DLD1 (cell line): ENCODE measurements around the gene B3GALT2.

ENCODE experiments used
- in situ Hi-C: cut with HindIII; loops from 2 replicates; pipeline ENCODE4 v1.10.0; 2017; ENCODE audit warnings: low sequenced_read_pairs

The B3GALT2 gene

GRCh38 chr1:193183019-193183627 lies 3.3 kb downstream of the B3GALT2 start:
- in situ Hi-C loops, result no loop called here

GRCh38 chr1:193181985-193182384 lies 4.4 kb downstream of the B3GALT2 start:
- in situ Hi-C loops, result no loop called here

GRCh38 chr1:193181536-193181935 lies 4.9 kb downstream of the B3GALT2 start:
- in situ Hi-C loops, result no loop called here

DNA sequence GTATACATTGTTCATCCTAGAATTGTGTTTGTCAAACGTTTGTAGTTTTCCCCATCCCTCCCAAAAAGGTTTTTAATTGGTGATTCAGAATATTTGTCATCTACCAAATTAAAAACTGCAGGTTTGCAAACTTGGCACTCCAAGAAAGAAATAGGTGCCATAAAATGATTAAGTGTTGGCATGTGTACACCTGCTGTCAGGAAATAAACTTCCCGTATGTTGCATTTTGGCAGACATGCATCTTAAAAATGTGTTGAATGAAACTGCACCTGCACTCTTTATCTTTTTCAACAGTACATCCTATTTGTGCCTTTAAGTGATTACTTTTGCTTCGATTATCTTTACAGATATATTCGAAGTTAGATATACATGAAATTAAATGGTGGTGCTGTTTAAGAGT lies 7.3 kb downstream of the B3GALT2 start:
- in situ Hi-C loops, result no loop called here

DNA sequence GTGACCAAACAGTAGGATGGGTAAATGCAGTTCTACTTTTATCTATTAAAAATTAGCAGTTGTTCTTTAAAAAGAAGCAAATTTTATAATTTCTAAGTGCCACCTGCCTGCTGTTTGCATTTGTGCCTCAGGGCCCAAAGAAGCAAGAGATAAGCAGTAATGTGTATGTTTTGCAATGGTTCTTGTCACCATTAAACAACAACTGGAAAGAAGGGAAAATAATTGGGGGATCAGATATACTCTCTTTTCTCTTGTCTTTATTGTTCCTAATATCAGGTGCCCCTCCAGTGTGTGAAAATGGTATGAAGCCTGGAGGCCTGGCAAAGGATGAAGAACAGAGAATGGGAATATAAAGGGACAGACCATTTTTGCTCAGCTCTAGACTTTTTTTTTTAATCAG lies 9.6 kb downstream of the B3GALT2 start:
- in situ Hi-C loops, result no loop called here

DNA sequence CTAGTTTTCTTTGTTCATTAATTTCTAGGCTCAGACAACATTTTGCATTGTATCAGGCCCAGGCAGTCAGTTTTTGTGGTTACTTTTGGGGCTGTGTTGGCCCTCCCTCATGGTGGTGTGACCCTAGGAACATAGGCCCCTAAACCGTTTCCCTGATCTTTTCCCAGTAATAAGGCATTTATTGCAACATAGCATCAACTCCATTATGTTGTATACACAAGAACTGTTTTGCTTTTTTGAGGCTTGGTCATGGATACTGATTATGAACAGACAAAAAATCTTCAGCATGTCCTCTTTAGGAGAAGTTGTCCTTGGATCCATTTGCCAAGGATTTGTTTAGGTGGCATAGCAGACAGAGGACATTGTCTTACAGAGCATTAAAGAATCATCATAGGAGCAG lies 10.3 kb downstream of the B3GALT2 start:
- in situ Hi-C loops, result no loop called here

DNA sequence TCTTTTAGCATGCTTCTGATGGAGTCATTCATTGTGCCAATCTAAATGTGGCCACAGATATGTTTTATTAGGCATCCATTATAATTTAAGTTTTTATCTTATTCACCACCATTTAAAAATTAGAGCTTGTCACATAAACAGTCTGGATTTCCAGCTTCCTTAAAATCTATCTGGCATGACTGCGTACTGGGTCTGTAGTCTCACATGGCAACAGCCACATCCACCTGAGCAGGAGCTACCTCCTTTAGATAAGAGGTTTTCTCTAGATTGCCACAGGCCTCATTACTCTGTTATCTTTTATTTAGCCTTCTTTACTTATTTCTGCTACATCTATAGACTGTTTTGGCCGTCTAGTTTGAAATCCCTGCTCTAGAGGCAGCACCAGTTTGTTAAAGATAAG lies 29.1 kb downstream of the B3GALT2 start:
- in situ Hi-C loops, result no loop called here

- in situ Hi-C loops, result no loop called here
Observed at GRCh38 chr1:193156822-193157142, 29.6 kb downstream of the B3GALT2 start.

GRCh38 chr1:193156117-193156821 lies 30.1 kb downstream of the B3GALT2 start:
- in situ Hi-C loops, result no loop called here

DNA sequence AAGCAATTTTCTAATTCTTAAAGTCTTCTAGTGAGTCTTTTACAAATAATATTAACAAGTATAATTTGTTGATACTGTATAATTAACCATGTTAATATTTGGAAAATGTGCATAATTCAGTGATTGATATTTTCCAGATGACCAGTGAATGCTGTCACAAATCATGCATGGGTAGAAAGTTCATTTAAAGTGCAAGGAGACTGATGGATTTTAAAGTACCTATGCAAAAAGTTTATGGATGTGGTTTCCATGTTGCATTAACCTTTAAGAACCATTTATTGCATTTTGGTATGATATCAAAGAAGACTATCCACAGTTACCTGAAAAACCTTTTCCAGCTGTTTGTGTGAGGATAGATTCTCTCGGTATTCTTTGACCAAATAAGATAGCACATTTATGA lies 41.4 kb downstream of the B3GALT2 start:
- in situ Hi-C loops, result no loop called here

- in situ Hi-C loops, result no loop called here
Observed at GRCh38 chr1:193144361-193144938, 42.0 kb downstream of the B3GALT2 start.

GRCh38 chr1:193143285-193143684 lies 43.1 kb downstream of the B3GALT2 start:
- in situ Hi-C loops, result no loop called here

DNA sequence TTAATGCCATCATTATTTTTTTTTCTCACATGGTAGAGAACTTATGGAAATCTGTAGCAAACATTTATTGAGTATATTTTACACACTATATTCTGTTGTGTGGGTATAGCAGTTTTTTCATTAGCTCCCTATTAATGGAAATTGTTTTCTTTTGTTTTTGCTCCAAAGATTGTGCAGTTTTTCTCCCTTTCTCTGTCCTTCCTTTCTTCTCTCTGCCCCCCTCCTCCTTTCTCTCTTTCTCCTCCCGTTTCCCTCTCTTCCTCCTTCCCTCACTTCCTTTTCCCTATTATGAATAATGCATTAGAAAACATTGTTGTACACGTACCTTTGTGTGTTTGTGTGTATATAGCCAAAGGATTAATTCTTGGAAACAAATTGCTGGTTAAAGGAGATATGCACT lies 44.0 kb downstream of the B3GALT2 start:
- in situ Hi-C loops, result no loop called here

GRCh38 chr1:193141804-193142203 lies 44.6 kb downstream of the B3GALT2 start:
- in situ Hi-C loops, result no loop called here

DNA sequence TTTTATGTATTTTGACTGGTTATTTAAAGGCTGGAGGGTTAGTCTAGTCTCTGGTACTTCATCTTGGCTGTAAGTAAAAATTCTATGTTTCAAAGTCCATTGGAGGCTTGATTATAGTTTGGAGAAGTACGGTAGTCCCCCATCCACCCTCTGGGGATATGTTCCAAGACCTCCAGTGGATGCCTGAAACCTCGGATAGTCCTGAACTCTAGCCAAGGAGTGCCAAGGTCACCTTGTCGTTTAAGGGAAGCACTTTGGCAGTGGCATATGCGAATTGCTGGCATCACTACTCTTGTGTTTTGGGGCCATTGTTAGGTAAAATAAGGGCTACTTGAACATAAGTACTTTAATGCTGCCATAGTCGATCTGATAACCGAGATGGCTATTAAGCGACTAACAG lies 46.2 kb downstream of the B3GALT2 start:
- in situ Hi-C loops, result no loop called here

DNA sequence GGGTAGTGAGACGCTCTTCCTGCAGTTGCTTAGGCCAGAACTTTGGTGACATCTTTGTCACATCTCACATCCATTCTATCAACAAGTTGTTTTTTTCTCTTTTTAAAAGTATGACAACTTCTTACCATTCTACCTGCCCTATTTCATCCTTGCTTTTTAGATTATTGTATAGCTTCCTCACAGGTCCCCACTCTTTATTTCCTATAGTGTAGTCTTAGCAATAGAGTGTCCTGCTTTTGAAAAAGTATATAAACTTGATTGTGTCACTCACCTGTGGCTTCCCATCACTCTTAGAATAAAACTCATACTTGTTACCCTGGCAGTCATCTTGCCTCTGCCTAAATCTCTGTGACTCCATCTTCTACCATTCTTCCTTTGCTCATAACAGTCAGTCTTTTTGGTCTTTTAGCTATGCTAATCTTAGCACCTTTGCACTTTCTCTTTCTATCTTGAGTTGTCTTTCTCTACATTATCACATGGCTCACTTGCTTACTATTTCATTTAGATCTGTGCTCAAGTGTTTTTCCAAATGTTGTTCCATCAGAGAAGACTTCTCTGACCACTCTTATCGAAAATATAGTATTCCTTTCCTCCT lies 55.0 kb downstream of the B3GALT2 start:
- in situ Hi-C loops, result no loop called here
